GM12872 (cell line): ENCODE measurements around the gene ASGR1.

ENCODE experiments used
- CTCF ChIP-seq: IDR thresholded peaks from 3 replicates; pipeline ENCODE4 v1.5.1; 2011; ENCODE audit warnings: low read depth, mild to moderate bottlenecking, low read length, moderate library complexity; ENCODE audit not compliant: insufficient read depth

The ASGR1 gene

GRCh38 chr17:7223375-7223774 lies 44.2 kb upstream of the ASGR1 start:
- TF ChIP-seq CTCF, result no peak

- no peak for TF ChIP-seq CTCF
Measured at GRCh38 chr17:7222972-7223292, 43.8 kb upstream of the ASGR1 start.

GRCh38 chr17:7222093-7222971 lies 43.2 kb upstream of the ASGR1 start:
- TF ChIP-seq CTCF, result no peak

GRCh38 chr17:7221278-7222092 lies 42.3 kb upstream of the ASGR1 start:
- TF ChIP-seq CTCF, result no peak

GRCh38 chr17:7220593-7221277 lies 41.6 kb upstream of the ASGR1 start:
- TF ChIP-seq CTCF, result peak; percentile 70

- no peak for TF ChIP-seq CTCF
Measured at GRCh38 chr17:7219812-7220592, 40.8 kb upstream of the ASGR1 start, which contains the start of the genes ACADVL and DLG4. Gene ACADVL, plus strand, starts transcription at chr17:7219938. Its CDS starts 47 bp downstream, at chr17:7219985. Gene DLG4, minus strand, starts transcription at chr17:7219836.
